EH (cell line): ENCODE results near the gene ZNF598.
"Not testable (repeated sequence)": the region's sequence is repeated elsewhere in the genome, so short reads cannot be mapped to it uniquely, and the experiment has no call there.

Experiments
- DNase-seq: peaks from one replicate; pipeline ENCODE4 v3.0.0-alpha.2; 2015; ENCODE audit warnings: low read depth

ZNF598 gene

DNA sequence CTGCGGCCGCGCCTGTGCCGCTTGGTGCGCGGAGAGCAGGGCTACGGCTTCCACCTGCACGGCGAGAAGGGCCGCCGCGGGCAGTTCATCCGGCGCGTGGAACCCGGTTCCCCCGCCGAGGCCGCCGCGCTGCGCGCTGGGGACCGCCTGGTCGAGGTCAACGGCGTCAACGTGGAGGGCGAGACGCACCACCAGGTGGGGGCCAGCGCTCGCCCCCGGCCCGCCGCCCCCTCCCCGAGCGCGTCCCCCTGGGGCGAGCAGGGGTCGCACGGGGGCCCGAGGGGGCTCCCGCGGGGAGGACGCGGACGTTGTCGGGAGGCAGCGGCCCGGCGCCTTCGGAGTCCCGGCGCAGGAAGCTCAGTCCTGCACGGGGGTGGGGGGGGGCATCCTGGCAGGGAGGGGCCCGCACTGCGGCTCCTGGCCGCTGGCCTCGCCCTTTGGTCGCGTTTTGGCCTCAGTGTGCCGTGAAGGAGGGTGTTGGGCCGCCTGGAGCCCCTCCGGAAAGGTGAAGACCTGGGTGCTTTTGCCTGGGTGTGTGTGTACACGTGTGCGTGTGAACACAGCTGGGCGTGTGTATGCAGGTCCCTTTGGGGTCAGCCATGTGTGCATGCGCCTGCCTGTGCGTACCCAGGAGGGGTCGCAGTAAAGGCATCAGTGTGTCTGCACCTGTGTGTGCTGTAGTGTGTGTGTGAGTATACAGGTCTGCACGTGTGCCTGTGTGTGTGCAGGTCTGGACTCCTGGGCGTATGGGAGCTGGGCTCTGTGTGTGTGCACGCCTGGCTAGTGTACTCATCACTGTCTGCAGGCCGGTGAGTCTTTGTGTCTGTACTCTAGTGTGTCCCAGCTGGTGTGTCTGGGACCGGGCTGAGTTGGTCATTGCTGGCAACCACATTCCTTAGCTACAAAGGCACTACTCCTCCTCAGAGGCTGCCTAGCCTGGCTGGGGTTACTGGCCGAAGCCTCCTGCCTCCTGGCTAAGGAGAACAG, 17.7 kb upstream of the ZNF598 start:
- peak; percentile 73 for DNase-seq

DNA sequence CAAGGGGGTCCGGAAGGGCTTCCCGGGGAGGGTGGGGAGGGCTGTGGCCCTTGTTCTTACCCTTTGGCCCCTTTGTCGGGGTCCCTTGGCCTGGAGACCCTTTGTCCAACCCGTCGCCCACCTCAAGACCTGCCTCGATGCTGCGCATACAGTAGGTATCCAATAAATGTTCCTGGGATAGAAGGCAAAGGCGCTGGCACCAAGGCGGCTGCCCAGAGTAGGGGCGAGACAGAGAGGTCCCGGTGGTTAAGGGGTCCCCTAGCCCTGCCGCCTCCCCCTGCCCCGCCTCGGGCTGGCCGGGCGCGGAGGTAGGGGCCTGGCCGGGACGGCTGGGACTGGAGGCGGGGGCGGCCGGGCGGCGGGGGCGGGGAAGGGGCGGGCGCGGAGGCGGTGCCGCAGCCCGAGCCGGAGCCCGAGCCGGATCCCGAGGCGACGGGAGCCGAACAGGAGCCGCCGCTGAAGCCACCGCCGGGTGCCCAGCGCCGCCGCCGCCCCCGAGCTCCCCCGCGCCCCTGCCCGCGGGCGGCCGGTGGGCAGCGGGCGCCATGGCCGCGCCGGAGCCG, 16.9 kb upstream of the ZNF598 start, which contains the start of gene NHERF2:
TSS of gene NHERF2 (plus strand) at position 442 of the 563 bp plus-strand sequence. CDS start at position 546, 104 bp downstream.
- peak; percentile 52 for DNase-seq

DNA sequence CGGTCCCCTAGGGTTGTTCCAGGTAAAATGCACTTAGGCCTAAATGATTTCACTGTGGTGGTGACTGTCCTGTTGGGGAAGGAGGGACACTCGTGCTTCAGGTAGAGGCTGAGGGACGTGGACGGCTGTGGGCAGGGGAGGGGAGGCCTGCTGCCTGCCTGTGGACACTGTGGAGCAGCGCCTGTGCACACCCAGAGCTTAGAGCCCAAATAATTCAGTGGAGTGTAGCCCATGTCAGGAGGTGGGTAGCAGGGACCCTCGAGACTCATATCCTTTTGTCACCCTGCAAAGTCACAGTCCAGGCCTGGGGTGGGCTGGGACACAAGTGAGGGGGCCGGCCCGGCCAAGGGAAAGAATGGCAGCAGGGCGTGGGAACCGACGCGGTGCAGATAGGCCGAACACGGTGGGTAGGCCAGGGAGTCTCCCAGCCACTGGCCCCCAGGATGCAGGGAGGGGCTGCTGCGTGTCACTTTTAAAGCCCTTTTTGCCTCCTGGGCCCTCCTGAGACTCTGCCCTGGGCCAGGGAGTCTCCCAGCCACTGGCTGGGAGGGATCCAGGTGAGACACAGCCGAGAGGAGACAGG, 16.3 kb upstream of the ZNF598 start:
- DNase-seq, result no peak

DNA sequence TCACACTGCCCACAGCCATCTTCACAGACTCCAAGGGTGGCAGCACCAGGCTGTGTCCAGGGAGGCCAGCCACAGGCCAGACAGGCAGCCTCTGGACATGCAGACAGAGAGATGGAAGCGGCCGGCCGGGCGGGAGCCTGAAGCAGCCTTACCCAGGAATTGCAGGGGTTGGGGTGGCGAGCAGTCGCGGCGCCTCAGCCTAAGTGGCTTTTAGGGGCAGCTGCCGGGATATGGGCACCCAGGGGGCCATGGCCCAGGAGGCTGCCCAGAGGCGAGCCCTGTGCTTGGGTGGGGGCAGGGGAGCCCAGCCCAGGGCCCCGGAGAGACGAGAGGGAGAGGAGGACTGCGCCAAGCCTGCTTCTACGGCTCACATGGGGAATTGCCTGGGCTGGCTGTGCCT, 15.6 kb upstream of the ZNF598 start:
- no peak for DNase-seq

DNA sequence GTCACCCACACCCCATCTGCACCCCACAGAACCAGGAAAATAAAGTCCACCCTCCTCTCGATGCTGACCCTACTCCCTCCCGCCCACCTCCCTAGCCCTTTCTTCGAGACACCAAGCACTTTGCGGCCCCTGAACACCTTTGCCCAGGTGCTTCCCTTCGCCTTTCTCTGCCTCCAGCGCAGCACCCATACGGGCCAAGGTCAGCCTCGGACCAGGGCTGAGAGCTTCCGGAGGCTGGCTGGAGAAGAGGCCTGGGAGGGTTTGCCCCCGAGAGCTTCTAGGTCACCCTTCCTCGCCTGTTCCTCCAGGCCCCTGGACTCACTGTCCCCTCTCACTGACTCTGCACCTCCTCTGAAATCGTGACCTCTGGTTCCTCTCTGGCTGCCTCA, 14.4 kb upstream of the ZNF598 start:
- no peak for DNase-seq

DNA sequence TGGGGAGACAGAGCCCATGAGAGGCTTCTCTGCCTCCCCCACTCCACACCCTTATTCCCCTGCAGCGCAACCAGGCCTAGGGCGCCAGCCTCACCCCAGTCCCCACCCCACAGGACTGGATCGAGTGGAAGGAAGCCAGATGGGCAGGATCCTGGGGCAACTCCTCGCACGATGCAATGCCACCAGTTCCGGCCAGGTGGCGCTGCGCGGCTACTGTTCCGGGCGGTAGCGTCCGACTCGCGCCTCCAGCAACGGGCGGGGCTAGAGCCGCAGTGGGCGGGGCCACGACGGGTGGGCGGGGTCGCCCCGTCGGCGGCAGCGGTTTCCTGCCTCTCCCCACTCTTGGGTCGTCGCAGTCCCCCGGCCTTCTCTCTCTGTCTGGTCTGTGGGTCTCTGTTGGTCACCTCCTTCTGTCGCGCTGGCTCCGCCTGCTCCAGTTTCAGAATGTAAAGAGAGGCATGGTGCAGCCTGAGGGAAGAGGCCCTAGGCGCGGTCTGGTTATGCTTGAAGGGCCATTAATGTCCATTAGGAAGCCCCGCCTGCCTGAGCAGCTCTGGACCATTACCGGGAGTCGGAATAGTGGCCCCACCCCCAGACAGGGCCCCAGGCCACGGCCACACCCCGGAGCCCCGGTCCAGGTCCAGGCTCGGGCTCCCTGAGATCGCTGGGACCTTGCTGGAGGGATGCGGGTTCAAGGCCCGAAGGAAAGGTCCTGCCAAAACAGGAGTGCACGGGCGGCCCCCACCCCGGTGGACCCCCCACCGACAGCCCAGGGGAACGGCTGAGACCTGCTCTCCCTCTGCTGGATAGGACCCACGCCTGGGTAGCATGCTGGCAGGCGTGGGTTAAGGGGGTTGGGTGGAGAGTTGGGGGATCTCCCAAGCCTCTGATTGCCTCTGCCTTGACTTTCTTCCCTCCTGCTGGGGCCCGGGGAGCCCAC, 13.7 kb upstream of the ZNF598 start:
- peak; percentile 87 for DNase-seq

DNA sequence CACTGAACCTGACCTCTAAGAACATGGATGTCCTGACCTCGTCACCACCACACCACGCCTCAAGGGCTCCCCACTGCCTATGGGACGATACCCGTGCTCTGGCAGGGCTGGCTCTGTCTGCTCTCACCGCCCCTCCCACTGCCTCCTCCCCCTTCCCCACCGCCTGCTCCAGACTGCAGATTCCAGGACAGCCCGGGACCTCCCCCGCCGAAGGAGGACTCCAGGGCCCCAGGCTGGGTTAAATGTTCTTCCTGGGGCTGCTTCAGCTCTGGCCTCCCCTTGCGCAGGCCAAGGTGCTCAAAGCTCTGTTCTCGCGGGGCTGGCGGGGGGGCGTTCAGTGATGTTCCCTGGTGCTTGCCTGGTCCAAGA, 13.1 kb upstream of the ZNF598 start:
- DNase-seq, result peak; percentile 73

DNA sequence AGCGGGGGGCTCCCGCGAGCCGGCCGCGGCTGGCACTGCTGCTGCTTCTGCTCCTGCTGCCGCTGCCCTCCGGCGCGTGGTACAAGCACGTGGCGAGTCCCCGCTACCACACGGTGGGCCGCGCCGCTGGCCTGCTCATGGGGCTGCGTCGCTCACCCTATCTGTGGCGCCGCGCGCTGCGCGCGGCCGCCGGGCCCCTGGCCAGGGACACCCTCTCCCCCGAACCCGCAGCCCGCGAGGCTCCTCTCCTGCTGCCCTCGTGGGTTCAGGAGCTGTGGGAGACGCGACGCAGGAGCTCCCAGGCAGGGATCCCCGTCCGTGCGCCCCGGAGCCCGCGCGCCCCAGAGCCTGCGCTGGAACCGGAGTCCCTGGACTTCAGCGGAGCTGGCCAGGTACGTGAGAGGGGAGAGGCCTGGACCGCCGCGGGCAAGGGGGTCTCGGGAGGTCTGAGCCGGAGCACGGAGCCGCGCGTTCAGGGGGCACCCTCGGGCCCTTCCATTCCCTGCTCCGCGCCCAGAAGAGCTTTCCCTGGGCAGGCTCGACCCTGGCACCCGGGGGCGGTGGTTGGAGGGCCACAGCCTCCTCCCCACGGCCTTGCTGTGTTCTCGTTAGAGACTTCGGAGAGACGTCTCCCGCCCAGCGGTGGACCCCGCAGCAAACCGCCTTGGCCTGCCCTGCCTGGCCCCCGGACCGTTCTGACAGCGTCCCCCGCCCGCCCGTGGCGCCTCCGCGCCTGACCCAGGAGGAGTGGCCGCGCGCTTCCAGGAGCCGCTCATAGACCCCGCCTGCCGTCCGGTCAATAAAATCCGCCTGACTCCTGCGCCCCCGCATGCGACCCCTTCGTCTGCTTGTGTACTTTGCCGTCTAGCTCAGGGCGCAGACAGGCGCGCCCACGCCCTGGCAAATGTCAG, 10.6 kb upstream of the ZNF598 start:
- no peak for DNase-seq

DNA sequence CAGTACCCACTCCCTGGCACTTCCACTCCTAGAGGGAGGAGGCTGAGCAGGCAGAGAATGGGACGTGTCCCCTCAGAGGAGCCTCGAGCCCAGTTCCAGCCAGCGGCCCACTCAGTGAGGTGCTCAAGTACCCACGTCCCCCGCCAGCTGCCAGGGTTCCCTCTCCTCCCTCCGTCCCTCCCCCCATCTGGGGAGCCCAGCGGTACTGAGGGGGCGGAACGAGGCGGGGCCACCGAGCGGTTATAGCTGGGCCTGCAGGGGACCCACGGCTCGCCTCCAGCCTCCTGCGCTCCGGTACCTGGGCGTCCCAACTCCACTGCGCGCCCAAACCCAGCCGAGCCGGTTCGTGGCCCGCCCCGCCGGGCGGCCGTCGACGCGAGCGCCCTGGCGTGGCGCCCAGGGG, 9.9 kb upstream of the ZNF598 start, which contains the start of gene NPW:
TSS of gene NPW (plus strand) at position 268 of the 403 bp plus-strand sequence.
- DNase-seq, result no peak

DNA sequence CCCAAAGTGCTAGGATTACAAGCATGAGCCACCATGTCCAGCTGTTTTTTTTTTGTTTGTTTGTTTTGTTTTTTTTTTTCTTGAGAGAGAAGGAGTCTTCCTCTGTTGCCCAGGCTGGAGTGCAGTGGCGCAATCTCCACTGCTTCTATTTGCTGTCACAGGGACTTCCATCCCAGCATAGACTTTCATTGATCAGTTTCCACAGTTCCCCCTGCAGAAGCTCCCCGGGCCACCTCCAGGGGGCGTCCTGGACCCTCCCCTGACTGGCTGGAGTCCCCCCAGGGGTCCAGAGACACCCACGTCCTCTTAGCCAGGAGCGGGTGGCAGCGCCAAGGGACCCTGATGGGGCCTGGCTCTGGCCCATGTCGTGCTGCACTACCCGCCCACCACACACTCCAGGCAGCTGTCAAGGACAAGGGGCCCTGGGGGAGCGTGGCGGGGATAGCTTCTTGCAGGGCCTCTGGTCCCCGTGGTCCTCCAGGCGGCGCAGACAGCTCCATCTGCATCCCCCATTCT, 6.8 kb upstream of the ZNF598 start:
- no peak for DNase-seq

DNA sequence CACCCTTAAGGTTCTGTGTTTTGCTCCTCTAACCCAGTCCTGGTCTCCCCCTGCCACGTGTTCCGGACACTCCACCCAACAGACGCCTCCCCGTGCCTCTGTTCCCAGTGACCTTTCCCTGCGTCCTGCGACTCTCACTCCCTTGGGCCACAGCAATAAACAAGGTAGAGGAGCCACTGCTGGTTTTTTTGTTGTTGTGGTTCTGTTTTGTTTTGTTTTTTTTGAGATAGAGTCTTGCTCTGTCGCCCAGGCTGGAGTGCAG, 6.3 kb upstream of the ZNF598 start:
- DNase-seq, result no peak

DNA sequence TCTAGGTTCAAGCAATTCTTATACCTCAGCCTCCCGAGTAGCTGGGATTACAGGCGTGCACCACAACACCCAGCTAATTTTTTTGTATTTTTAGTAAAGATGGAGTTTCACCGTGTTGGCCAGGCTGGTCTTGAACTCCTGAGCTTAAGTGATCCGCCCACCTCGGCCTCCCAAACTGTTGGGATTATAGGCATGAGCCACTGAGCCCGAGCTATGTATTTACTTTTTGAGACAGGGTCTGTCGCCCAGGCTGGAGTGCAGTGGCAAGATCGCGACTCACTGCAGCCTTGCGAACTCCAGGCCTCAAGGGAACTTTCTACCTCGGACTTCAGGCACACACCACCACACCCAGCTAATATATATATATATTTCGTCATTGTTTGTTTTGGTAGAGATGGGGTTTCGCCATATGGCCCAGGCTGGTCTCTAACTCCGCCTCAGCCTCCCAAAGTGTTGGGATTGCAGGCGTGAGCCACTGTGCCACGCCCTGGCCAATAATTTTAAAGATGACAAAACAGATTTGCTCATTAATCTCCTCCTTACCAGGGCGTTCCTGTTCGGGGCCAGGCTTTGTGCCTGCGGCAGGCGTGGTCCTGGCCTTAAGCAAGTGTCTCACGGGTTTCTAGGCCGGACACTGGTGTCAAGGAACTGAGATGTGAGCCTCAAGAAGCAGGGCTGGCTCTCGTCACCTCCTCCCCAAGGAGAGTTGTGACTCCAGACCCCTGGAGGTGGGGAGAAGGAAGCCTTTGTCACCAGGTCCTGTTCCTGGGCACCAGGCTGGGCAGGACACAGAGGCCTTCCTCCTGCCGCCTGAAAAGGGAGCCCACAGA, 5.7 kb upstream of the ZNF598 start:
- peak; percentile 38 for DNase-seq

DNA sequence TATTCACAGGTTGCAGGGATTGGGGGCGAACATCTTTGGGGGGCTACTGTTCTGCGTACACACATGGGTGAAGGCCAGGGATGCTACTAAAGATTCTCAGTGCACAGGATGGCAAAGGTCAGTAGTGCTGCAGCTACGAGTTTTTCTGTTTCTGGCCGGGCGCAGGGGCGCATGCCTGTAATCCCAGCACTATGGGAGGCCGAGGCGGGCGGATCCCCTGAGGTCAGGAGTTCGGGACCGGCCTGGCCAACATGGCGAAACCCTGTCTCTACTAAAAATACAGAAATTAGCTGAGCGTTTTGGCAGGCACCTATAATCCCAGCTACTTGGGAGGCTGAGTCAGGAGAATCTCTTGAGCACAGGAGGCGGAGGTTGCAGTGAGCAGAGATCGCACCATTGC, 3.9 kb upstream of the ZNF598 start:
- no peak for DNase-seq

DNA sequence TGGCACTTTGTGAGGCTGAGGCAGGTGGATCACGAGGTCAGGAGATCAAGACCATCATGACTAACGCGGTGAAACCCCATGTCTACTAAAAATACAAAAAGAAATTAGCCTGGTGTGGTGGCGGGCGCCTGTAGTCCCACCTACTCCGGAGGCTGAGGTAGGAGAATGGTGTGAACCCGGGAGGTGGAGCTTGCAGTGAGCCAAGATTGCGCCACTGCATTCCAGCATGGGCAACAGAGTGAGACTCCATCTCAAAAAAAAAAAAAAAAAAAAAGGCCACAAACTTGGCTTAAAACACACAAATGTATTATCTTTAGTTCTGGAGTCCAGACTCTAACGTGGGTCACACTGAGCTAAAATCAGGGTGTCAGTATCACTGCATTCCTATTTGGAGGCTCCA, 2.1 kb upstream of the ZNF598 start:
- not testable (repeated sequence) for DNase-seq

DNA sequence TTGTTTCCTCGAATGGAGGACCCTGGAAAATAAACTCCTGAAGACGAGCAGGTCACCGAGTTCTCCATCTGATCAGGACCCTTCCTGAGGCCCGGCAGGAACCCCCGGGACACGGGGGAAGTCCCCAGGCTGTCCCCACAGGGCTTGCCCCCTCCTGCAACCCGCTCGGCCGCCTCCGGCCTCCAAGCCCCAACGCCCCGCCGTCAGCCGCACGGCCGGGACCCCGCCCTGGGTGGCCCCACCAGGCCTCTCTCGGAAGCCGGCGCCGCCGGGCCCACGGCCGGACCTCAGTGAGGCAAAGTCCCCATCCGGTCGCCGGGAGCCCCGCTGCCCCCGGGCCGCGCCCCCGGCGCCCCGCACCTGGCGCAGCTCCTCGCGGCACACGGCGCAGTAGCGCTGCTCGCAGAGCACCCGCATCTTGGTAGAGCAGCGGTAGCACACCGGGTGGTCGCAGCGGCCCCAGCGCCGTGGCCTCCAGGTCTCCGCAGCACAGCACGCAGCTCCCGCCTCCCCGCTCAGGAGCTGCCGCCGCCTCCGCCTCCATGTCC, 383 bp downstream of the ZNF598 start:
- DNase-seq, result peak; percentile 16

DNA sequence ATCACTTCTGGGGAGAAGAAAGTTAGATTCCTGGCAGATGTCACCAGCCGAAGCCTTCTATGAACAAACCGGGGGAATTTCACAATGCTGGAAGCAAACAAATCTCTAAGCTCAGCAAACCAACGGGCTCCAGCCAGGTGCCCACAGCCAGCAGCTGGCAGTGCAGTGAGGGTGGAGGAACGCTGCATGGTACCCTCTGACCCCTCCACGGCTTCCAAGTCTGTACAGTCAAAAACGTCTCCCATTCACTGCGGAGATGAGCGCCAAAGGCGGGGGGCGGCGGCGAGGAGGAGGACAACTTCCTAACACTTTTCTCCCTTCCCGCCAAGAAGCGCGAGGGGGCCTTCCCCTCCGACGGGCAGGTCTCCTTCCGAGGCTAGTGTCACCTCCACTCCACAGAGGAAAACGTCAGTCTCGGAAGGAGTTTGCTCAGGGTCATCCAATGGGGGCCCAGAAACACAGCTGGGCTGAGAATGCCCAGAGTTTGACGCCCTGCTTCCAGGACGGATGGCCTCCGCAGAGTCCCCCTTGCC, 924 bp downstream of the ZNF598 start:
- DNase-seq, result peak; percentile 38

DNA sequence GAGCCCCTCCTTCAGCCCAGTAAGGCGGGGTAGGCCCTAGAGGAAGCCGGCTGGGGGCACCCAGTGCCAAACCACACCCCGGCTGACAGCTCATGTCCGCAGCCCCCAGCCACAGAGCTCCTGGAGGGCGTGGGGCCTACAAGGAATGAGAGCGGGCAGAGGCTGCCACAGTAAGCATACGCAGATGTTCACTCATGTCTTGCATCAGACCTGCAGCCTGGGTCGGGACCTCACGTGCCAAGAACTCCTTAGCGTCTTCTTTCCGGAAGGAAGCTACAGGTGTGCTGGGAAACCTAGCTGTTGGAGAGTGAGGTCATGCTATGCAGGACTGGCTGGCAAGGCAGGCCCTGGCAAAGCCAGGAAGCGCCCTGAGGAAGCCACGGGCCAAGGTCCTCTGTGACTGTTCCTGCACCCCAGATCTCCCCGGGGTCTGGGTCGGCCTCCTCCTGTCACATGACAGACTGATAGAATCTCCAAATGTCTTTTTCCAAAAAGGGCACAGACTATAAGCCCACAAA, 1.6 kb downstream of the ZNF598 start:
- DNase-seq, result peak; percentile 64

DNA sequence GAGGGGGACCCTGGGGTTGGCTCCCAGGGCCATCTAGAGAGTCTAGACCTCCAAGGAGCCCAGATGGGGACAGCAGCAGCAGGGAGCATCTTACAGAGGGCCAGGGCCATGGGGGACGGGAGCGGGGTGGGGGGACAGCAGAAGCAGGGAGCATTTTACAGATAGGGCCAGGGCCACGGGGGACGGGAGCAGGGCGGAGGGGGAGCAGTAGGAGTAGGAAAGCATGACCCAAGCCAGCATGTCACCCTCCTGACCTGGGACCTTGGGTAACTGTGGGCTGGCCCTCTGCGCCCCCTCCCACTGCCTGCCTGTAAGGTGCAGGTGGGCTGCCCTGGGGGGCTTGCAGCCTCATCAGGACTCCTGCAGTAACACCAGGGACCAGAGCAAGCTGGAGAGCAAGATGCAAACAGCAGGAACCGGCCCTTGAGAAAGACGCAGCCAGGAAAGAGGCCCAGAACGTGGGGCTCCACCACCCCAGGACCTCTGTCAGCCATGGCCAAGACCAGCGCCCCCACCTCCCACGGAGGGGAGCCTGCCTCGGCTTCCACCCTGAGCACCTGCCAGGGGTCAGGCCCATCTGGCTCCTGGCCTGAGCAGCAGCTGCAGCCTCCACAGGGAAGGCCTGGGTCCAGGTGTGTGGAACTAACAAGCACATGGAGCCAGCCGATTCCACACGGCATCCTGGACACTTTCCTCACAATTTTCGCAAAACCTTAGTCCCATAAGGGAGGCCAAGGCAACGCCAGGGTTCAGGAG, 2.4 kb downstream of the ZNF598 start:
- DNase-seq, result no peak
